LNCaP clone FGC (cell line): Measurements from ENCODE around the gene JUN.
A peak's percentile ranks its signal among the peaks of the same experiment; 100 is the strongest.

Source experiments
- DNase-seq: peaks from one replicate; pipeline ENCODE4 v3.0.0-alpha.2; 2011; ENCODE audit warnings: low read depth
- H3K4me3 ChIP-seq: 2 replicates; pipeline ENCODE4 v1.5.1; 2011; ENCODE audit warnings: mild to moderate bottlenecking, low read depth, low read length, control low read depth
- TF ChIP-seq, protein P1 (sequence below): IDR thresholded peaks from 2 replicates; pipeline ENCODE4 v1.5.1; 2012; ENCODE audit warnings: mild to moderate bottlenecking; ENCODE audit not compliant: control insufficient read depth, insufficient read depth; ENCODE audit errors: extremely low read depth

The JUN gene

DNA sequence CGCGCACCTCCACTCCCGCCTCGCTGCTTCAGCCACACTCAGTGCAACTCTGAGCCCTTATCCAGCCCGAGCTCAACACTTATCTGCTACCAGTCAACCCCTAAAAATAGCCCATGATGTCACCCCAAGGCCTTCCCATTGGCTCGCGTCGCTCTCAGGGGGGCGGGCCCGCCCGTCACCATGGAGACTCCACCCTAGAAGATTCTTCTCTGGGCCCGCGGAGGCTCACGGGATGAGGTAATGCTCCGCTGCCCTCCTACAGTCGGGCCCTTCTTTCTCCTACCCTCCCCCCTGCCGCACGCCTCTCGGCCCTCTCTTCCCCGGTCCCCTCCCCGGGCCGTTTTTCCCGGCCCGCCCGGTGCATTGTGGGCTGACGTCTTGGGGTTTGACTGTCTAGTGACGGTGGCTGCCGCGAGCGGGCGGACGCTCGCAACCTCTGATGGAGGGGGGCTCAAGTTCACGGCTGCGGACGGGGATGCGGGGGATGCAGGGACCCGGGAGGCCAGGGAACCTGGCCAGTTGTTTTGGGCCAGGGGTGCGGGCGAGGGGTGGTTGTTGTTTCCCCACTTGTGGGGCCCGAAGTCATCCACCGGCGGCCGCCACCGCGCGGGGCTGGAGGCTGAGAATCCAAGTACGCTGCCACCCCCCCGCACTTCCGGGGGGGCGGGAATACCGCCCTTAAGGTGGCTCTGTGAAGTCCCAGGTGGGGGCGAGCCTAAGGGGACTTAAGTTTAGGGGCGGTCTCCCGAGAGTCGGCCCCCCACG, at the start of gene JUN:
Gene JUN, minus strand, starts transcription at position 55 of the 765 bp plus-strand sequence. CDS start 977 bp downstream, outside the sequence.
- peak within 1 kb of the TSS; percentile 92 for H3K4me3 ChIP-seq
- peak; percentile 99 for DNase-seq
- TF ChIP-seq, protein P1, sequence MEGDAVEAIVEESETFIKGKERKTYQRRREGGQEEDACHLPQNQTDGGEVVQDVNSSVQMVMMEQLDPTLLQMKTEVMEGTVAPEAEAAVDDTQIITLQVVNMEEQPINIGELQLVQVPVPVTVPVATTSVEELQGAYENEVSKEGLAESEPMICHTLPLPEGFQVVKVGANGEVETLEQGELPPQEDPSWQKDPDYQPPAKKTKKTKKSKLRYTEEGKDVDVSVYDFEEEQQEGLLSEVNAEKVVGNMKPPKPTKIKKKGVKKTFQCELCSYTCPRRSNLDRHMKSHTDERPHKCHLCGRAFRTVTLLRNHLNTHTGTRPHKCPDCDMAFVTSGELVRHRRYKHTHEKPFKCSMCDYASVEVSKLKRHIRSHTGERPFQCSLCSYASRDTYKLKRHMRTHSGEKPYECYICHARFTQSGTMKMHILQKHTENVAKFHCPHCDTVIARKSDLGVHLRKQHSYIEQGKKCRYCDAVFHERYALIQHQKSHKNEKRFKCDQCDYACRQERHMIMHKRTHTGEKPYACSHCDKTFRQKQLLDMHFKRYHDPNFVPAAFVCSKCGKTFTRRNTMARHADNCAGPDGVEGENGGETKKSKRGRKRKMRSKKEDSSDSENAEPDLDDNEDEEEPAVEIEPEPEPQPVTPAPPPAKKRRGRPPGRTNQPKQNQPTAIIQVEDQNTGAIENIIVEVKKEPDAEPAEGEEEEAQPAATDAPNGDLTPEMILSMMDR, result no peak

DNA sequence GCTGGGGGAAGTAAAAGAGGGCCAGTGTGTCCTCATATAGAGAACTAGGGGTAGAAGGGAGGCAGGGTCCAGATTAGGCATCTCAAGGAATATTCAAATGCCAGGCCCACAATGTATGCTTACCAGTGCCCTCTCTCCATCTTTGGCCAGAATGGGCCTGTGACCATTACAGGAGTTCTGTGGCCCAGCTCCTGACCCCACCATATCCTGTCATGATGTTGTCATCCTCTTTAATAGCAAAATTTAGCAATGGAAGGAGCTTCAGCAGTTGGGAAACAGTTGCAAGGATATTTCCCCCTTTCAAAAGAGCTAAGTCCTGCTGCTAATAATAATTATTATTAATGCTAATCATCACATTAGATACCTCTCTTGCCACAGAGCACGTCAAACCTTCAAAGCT, 49.3 kb upstream of the JUN start:
- H3K4me3 ChIP-seq, result no peak overlapping the region
- TF ChIP-seq, protein P1, result no peak
- no peak for DNase-seq

DNA sequence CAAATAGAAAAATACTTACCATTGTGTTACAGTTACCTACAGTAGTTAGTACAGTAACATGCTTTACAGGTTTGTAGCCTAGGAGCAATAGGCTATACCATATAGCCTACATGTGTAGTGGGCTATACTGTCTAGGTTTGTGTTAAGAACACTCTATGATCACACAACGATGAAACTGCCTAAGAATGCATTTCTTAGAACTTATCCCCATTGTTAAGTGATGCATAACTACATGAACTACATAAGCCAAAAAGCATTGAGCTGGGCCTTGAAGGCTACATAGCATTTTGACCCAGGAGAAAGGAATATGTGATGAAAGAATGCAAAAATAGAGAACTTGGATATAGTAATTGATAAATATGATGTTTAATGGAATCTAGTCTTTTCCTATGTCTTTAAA, 46.4 kb upstream of the JUN start:
- no peak overlapping the region for H3K4me3 ChIP-seq
- TF ChIP-seq, protein P1, result no peak
- DNase-seq, result no peak

- H3K4me3 ChIP-seq, result no peak overlapping the region
- TF ChIP-seq, protein P1, result no peak
- no peak for DNase-seq
Observed at GRCh38 chr1:58829866-58830265, 46.0 kb upstream of the JUN start.

GRCh38 chr1:58827298-58827697, 43.5 kb upstream of the JUN start:
- TF ChIP-seq, protein P1, result no peak
- no peak for DNase-seq
- no peak overlapping the region for H3K4me3 ChIP-seq

DNA sequence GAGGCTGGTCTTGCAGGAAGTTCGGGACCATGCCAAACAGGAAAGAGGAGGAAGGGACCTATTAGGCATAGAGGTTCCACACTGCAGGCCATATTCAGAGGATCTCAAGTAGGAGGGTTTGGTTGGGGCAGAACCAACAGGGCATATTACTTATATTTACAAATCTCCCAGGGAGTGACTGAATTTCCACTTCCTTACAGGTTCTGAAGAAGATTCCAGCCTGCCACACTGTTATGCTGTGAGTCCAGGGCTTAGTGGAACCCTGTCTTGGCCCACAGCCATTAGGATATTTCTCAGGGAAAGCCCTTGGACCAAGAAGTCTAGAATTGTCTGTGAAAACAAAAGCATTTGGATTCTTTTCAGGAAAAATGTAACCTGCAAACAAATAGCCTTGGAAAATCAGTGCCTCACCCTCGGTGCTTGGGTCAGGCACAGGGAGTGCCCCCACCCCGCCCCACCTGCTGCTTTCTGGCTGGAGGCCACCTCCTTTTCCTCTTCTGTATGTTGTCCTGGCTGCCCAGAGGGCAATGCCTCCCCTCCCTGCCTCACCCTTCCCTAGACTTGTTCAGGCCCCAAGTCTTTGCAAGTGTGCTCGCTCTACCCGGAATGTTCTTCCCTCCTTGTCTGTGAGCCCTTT, 41.0 kb upstream of the JUN start:
- H3K4me3 ChIP-seq, result no peak overlapping the region
- no peak for DNase-seq
- TF ChIP-seq, protein P1, result no peak
